WTC11 (cell line): Measurements from ENCODE around the gene PLIN4.

Source experiments
- CREB1 ChIP-seq: sonication (generic); formaldehyde crosslinking; IDR thresholded peaks from 2 replicates; pipeline ENCODE4 v1.8.0; 2023; ENCODE audit warnings: mild to moderate bottlenecking, missing genetic modification reagents
- STAT6 ChIP-seq: sonication (generic); formaldehyde crosslinking; conservative IDR thresholded peaks from 2 replicates; pipeline ENCODE4 v1.8.1; 2023; ENCODE audit warnings: mild to moderate bottlenecking, low read depth, missing genetic modification reagents, moderate library complexity
- TEAD1 ChIP-seq: sonication (generic); formaldehyde crosslinking; IDR thresholded peaks from 2 replicates; pipeline ENCODE4 v1.8.0; 2022; ENCODE audit warnings: mild to moderate bottlenecking, missing genetic modification reagents
- ZNF396 ChIP-seq: fragments of 250-450 bp; sonication (Bioruptor Pico); IDR thresholded peaks from 2 replicates; pipeline ENCODE4 v1.8.0; 2021; ENCODE audit warnings: mild to moderate bottlenecking, moderate library complexity, borderline replicate concordance
- TF ChIP-seq, protein P1 (sequence below): fragments of 200-600 bp; IDR thresholded peaks from 2 replicates; pipeline ENCODE4 v1.8.0; 2022; ENCODE audit warnings: antibody characterized with exemption

- TF ChIP-seq ZNF396 (CRISPR knock-in tag) (no peak), STAT6 (CRISPR knock-in tag) (no peak), CREB1 (CRISPR knock-in tag) (no peak), TEAD1 (CRISPR knock-in tag) (no peak)
- TF ChIP-seq, protein P1, sequence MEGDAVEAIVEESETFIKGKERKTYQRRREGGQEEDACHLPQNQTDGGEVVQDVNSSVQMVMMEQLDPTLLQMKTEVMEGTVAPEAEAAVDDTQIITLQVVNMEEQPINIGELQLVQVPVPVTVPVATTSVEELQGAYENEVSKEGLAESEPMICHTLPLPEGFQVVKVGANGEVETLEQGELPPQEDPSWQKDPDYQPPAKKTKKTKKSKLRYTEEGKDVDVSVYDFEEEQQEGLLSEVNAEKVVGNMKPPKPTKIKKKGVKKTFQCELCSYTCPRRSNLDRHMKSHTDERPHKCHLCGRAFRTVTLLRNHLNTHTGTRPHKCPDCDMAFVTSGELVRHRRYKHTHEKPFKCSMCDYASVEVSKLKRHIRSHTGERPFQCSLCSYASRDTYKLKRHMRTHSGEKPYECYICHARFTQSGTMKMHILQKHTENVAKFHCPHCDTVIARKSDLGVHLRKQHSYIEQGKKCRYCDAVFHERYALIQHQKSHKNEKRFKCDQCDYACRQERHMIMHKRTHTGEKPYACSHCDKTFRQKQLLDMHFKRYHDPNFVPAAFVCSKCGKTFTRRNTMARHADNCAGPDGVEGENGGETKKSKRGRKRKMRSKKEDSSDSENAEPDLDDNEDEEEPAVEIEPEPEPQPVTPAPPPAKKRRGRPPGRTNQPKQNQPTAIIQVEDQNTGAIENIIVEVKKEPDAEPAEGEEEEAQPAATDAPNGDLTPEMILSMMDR: no peak
Measured at GRCh38 chr19:4472174-4472974, 45.9 kb downstream of the PLIN4 start, which contains the start of gene HDGFL2.
